Measurements from ENCODE around the gene YAE1. TPM values are rescaled to one million over a fixed set of nuclear protein-coding genes. Genes with fewer than 3 reads are reported as not detected.

YAE1 gene
- total RNA-seq, 1 donor from 2014 or later, result 27.4 TPM

GRCh38 chr7:39609935-39610263 lies 43.7 kb downstream of the YAE1 start:
- TF ChIP-seq, protein P1, sequence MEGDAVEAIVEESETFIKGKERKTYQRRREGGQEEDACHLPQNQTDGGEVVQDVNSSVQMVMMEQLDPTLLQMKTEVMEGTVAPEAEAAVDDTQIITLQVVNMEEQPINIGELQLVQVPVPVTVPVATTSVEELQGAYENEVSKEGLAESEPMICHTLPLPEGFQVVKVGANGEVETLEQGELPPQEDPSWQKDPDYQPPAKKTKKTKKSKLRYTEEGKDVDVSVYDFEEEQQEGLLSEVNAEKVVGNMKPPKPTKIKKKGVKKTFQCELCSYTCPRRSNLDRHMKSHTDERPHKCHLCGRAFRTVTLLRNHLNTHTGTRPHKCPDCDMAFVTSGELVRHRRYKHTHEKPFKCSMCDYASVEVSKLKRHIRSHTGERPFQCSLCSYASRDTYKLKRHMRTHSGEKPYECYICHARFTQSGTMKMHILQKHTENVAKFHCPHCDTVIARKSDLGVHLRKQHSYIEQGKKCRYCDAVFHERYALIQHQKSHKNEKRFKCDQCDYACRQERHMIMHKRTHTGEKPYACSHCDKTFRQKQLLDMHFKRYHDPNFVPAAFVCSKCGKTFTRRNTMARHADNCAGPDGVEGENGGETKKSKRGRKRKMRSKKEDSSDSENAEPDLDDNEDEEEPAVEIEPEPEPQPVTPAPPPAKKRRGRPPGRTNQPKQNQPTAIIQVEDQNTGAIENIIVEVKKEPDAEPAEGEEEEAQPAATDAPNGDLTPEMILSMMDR (IDR thresholded peaks at IDR 0.05; ENCODE audit: unreplicated experiment), result no peak
- Mint-ChIP-seq H3K27ac (peak overlapping the region; percentile 44), H3K4me1 (peaks cover 19% of the 10 kb centered on the region), H3K4me3 (peak overlapping the region; percentile 63), H3K27me3 (ENCODE audit: low read depth) (peaks cover 1% of the 10 kb centered on the region), H3K9me3 (no peaks in the 10 kb centered on the region), H3K36me3 (no peaks in the 10 kb centered on the region)
- DNase-seq (ENCODE audit: low spot score in 2 of 2, unreplicated experiment in 2 of 2), result no peak

DNA sequence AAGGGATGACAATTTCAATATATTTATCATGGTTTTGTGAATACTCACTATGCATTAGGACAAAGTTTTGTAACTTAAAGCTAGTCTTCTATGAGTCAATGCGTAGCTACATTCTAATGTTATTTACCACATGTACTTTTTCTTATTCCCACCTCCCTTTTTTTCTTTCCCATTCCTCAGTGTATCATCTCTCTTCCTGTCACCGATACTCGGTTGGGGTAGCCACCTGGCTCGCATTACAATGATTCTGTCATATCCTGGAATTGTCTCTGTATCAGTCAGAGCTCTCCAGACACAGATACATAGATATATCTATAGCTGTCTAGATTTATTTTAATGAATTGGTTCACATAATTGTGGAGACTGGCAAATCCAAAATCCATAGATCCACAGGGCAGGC lies 47.4 kb downstream of the YAE1 start:
- H3K27me3 Mint-ChIP-seq (ENCODE audit: low read depth), result peaks cover 1% of the 10 kb centered on the region
- H3K9me3 Mint-ChIP-seq, result no peaks in the 10 kb centered on the region
- no peak overlapping the region for H3K4me3 Mint-ChIP-seq
- H3K36me3 Mint-ChIP-seq, result no peaks in the 10 kb centered on the region
- H3K4me1 Mint-ChIP-seq, result peaks cover 25% of the 10 kb centered on the region
- DNase-seq (ENCODE audit: low spot score in 2 of 2, unreplicated experiment in 2 of 2), result no peak
- TF ChIP-seq, protein P1 (IDR thresholded peaks at IDR 0.05; ENCODE audit: unreplicated experiment), result no peak
- H3K27ac Mint-ChIP-seq, result no peak overlapping the region

DNA sequence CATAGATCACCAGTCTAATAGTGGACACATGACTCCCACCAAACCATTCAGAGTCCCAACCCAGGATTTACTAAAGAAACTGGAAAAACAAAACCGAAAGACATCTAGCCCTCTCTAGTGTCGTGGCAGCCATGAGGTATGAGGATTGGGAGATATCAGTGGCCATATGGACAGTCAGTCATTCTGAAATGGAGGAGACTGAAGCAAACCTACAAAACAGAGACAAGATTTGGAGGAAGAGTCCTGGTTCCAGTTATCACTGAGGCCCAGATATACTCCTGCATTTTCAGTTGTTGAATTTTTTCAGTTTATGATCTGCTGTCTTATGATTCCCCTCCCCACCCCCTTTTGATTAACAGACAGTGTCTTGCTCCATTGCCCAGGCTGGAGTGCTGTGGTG lies 48.1 kb downstream of the YAE1 start:
- no peak overlapping the region for H3K4me3 Mint-ChIP-seq
- peaks cover 20% of the 10 kb centered on the region for H3K4me1 Mint-ChIP-seq
- TF ChIP-seq, protein P1 (IDR thresholded peaks at IDR 0.05; ENCODE audit: unreplicated experiment), result no peak
- no peak overlapping the region for H3K27ac Mint-ChIP-seq
- H3K36me3 Mint-ChIP-seq, result no peaks in the 10 kb centered on the region
- H3K27me3 Mint-ChIP-seq (ENCODE audit: low read depth), result peaks cover 1% of the 10 kb centered on the region
- DNase-seq (ENCODE audit: low spot score in 2 of 2, unreplicated experiment in 2 of 2), result no peak
- H3K9me3 Mint-ChIP-seq, result no peaks in the 10 kb centered on the region

DNA sequence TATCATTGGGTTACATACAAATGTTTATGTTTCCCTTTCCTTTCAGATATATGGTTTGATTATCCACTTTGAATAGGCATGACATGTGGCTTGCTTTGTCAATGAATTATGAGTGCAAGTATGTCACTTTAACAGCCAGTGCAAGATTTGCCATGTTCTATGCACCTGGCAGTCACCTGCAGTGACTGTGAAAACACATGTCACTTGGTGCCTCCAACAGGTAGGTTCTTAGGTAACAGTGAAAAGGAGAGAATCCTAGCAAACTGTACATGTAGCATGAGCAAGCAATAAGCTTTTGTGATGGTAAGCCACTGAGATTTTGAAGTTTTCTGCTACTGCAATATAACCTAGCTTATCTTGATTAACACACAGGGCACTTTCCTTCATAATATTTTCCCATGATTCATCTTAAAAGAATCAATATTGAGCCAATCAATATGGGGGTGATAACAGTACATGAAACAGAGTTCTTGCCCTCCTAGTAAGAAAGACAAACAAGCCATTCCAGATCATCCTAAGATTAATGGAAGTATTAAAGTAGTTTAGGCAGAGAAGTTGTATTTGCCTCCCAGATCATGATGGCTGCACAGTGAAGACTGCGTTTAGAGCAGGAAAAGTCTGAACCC lies 49.3 kb downstream of the YAE1 start:
- H3K27ac Mint-ChIP-seq, result no peak overlapping the region

GRCh38 chr7:39616138-39616537 lies 49.9 kb downstream of the YAE1 start:
- Mint-ChIP-seq H3K4me3 (no peak overlapping the region), H3K9me3 (no peaks in the 10 kb centered on the region), H3K27ac (no peak overlapping the region), H3K36me3 (no peaks in the 10 kb centered on the region), H3K27me3 (ENCODE audit: low read depth) (no peaks in the 10 kb centered on the region), H3K4me1 (peaks cover 11% of the 10 kb centered on the region)
- DNase-seq (ENCODE audit: low spot score in 2 of 2, unreplicated experiment in 2 of 2), result no peak
- TF ChIP-seq, protein P1 (IDR thresholded peaks at IDR 0.05; ENCODE audit: unreplicated experiment), result no peak

More for the DNA sequence above, 49.3 kb downstream of the YAE1 start:
- H3K4me3 Mint-ChIP-seq, result no peak overlapping the region
- H3K36me3 Mint-ChIP-seq, result no peaks in the 10 kb centered on the region
- no peak for DNase-seq (ENCODE audit: low spot score in 2 of 2, unreplicated experiment in 2 of 2)
- TF ChIP-seq, protein P1 (IDR thresholded peaks at IDR 0.05; ENCODE audit: unreplicated experiment), result no peak
- H3K9me3 Mint-ChIP-seq, result no peaks in the 10 kb centered on the region
- H3K4me1 Mint-ChIP-seq, result peaks cover 11% of the 10 kb centered on the region
- H3K27me3 Mint-ChIP-seq (ENCODE audit: low read depth), result no peaks in the 10 kb centered on the region

DNA sequence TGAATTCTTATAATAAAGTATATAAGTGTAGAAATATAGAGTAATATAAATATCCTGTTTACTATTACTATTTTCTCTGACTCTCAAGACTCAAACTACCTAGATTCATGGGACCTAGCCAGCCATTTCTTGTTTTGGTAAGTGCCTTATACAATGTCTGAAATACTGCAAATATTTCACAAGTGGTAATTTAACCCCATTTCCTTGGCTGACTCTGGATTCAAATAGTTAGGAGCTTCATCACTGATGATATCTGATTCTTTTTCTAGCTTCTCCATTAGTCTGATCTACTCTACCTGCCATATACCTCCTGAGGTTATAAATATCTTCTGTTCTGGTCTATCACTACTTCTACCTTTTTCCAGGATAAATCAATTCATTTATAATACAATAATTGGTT lies 50.8 kb downstream of the YAE1 start:
- Mint-ChIP-seq H3K9me3 (no peaks in the 10 kb centered on the region), H3K36me3 (no peaks in the 10 kb centered on the region), H3K4me3 (no peak overlapping the region), H3K27me3 (ENCODE audit: low read depth) (no peaks in the 10 kb centered on the region), H3K27ac (no peak overlapping the region), H3K4me1 (peaks cover 14% of the 10 kb centered on the region)
- DNase-seq (ENCODE audit: low spot score in 2 of 2, unreplicated experiment in 2 of 2), result no peak
- TF ChIP-seq, protein P1 (IDR thresholded peaks at IDR 0.05; ENCODE audit: unreplicated experiment), result no peak

Measured in mesothelial cell of epicardium (in vitro differentiated cells).